Stimulated activated memory B cell treated with anti-CD40 and anti-IgM and Interleukin-4, amounts not matched to agents 10 μg/mL and 1 μg/mL and 100 μg/mL, for 72 hours (primary cell): ENCODE results near the gene NLK.
"Not testable (repeated sequence)": the region's sequence is repeated elsewhere in the genome, so short reads cannot be mapped to it uniquely, and the experiment has no call there.

Experiments
- ATAC-seq: fragments of 150-1000 bp; cut with Tn5 transposase; 2 replicates; pipeline ENCODE4 v1.10.0; 2021
- H3K27ac Mint-ChIP-seq: one replicate; pipeline ENCODE4 v1.8.0; 2022; ENCODE audit warnings: mild to moderate bottlenecking, mixed read lengths
- H3K27me3 Mint-ChIP-seq: one replicate; pipeline ENCODE4 v1.8.0; 2022; ENCODE audit warnings: mixed read lengths
- H3K36me3 Mint-ChIP-seq: one replicate; pipeline ENCODE4 v1.8.0; 2022; ENCODE audit warnings: mixed read lengths
- H3K4me1 Mint-ChIP-seq: one replicate; pipeline ENCODE4 v1.8.0; 2022; ENCODE audit warnings: mixed read lengths
- H3K4me3 Mint-ChIP-seq: one replicate; pipeline ENCODE4 v1.8.0; 2022; ENCODE audit warnings: mild to moderate bottlenecking, moderate library complexity, mixed read lengths
- H3K9me3 Mint-ChIP-seq: one replicate; pipeline ENCODE4 v1.8.0; 2022; ENCODE audit warnings: mixed read lengths

NLK gene

DNA sequence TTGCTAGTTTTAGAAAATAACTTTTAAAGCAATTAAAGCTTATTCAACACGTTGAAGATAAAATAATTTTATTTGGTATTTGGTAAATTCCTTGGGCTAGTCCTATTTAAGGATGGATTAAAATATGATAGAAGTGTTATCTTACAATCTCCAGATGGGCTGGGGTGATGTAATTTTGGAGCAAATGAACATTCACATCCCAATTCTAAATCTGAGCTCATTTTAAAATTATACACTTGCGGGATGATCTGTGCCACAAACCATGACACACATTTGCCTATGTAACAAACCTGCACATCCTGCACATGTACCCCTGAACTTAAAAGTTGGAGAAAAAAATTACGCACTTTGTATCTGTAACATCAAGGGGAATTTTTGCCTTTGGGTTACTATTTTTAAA, 31.5 kb downstream of the NLK start:
- Mint-ChIP-seq H3K9me3 (peaks cover 9% of the 10 kb centered on the region), H3K27ac (no peak overlapping the region), H3K4me3 (no peak overlapping the region), H3K27me3 (no peaks in the 10 kb centered on the region), H3K36me3 (peaks cover 32% of the 10 kb centered on the region), H3K4me1 (peaks cover 60% of the 10 kb centered on the region)
- ATAC-seq, result no peak

DNA sequence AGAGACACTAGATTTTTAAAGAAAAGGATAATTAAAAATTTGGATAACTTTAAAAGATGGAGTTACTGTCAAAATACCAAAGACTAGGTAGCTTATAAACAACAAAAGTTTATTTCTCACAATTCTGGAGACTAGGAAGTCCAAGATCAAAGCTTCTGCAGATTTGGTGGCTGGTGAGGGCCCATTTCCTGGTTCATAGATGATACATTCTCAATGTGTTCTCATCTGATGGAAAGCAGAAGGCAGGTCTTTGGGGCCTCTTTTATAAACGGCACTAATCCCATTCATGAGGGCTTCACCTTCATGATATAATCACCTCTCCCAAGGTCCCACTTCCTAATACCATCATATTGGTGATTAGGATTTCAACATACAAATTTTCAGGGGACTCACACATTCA, 33.7 kb downstream of the NLK start:
- ATAC-seq, result no peak
- no peak overlapping the region for H3K27ac Mint-ChIP-seq
- H3K4me1 Mint-ChIP-seq, result peaks cover 80% of the 10 kb centered on the region
- H3K4me3 Mint-ChIP-seq, result no peak overlapping the region
- H3K36me3 Mint-ChIP-seq, result peaks cover 44% of the 10 kb centered on the region
- peaks cover 9% of the 10 kb centered on the region for H3K9me3 Mint-ChIP-seq
- H3K27me3 Mint-ChIP-seq, result no peaks in the 10 kb centered on the region

DNA sequence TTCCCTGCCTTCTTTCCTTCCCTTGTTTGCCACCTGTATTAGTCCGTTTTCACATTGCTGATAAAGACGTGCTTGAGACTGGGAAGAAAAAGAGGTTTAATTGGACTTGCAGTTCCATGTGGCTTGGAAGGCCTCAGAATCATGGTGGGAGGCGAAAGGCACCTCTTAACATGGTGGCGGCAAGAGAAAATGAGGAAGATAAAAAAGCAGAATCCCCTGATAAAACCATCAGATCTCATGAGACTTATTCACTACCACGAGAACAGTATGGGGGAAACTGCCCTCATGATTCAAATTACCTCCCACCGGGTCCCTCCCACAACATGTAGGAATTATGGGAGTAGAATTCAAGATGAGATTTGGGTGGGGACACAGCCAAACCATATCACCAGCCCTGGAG, 34.7 kb downstream of the NLK start:
- H3K36me3 Mint-ChIP-seq, result peaks cover 34% of the 10 kb centered on the region
- ATAC-seq, H3K4me3 Mint-ChIP-seq, H3K27me3 Mint-ChIP-seq, H3K9me3 Mint-ChIP-seq, H3K27ac Mint-ChIP-seq: not testable (repeated sequence)
- H3K4me1 Mint-ChIP-seq, result peaks cover 76% of the 10 kb centered on the region

DNA sequence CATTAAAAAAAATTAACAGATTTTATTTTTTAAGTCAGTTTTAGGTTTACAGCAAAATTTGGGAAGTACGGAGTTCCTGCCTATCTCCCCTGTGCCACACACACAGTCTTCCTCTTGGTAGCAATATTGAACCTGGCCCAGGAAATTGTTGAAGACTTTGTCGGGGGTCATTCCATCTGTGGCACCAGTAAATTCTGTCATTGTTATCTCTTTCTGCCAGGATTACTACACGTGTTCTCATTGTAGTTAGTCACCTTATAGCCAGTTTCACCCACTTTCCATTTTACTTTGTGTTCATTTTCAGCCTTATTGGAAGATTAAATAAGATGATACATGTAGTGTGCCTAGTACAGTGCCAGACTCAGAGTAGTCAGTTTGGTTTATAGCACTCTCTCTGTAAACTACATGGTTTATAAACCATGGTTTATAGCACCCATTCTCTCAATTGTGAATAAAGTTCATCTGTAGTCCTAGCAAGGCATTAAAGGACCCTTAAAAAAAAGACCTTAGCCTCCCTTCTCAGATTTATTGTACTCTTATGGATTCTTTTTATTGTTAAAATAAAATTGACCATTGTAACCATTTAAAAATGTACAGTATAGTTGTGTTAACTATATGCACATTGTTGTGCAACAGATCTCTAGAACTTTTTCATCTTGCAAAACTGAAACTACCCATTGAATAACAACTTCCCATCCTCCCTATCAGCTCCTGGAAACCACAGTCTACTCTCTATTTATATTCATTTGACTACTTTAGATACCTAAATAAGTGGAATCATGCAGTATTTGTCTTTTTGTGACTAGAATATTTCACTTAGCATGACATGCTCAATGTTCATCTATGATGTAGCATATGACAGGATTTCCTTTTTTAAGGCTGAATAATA, 36.1 kb downstream of the NLK start:
- ATAC-seq, result no peak
- H3K9me3 Mint-ChIP-seq, result peaks cover 3% of the 10 kb centered on the region
- H3K4me1 Mint-ChIP-seq, result peaks cover 68% of the 10 kb centered on the region
- H3K27ac Mint-ChIP-seq, result no peak overlapping the region
- H3K27me3 Mint-ChIP-seq, result no peaks in the 10 kb centered on the region
- H3K4me3 Mint-ChIP-seq, result no peak overlapping the region
- peaks cover 26% of the 10 kb centered on the region for H3K36me3 Mint-ChIP-seq

GRCh38 chr17:28081467-28081866, 39.0 kb downstream of the NLK start:
- Mint-ChIP-seq H3K4me3 (no peak overlapping the region), H3K36me3 (peaks cover 32% of the 10 kb centered on the region), H3K9me3 (peaks cover 3% of the 10 kb centered on the region), H3K27ac (no peak overlapping the region), H3K4me1 (peaks cover 62% of the 10 kb centered on the region), H3K27me3 (no peaks in the 10 kb centered on the region)
- ATAC-seq, result no peak

GRCh38 chr17:28085766-28086165, 43.3 kb downstream of the NLK start:
- Mint-ChIP-seq H3K27me3 (no peaks in the 10 kb centered on the region), H3K9me3 (peaks cover 4% of the 10 kb centered on the region), H3K4me3 (no peak overlapping the region), H3K27ac (no peak overlapping the region), H3K4me1 (peaks cover 51% of the 10 kb centered on the region), H3K36me3 (peaks cover 24% of the 10 kb centered on the region)
- ATAC-seq, result no peak

GRCh38 chr17:28086519-28086918, 44.0 kb downstream of the NLK start:
- peaks cover 4% of the 10 kb centered on the region for H3K9me3 Mint-ChIP-seq
- H3K27ac Mint-ChIP-seq, result no peak overlapping the region
- ATAC-seq, result no peak
- no peaks in the 10 kb centered on the region for H3K27me3 Mint-ChIP-seq
- H3K4me1 Mint-ChIP-seq, result peaks cover 53% of the 10 kb centered on the region
- no peak overlapping the region for H3K4me3 Mint-ChIP-seq
- H3K36me3 Mint-ChIP-seq, result peaks cover 26% of the 10 kb centered on the region

DNA sequence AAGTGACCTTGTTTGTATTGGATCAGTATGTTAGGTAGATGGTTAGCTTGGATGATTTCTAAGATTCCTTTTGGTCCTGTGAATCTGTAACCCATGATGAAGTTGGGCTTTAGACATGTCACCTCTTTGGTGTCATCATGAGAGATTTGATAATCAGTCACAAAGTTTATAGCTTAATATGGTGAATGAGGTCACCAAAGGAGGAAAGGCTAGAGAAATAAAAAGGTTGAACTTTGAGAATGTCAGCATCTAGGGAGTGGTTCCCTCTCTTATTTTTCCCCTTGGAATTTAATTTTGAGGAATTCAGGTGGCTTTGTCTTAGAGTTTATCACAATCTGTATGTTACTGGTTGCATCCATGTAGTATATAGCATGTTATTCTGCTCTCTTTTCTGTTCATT, 45.3 kb downstream of the NLK start:
- peaks cover 51% of the 10 kb centered on the region for H3K4me1 Mint-ChIP-seq
- peaks cover 26% of the 10 kb centered on the region for H3K36me3 Mint-ChIP-seq
- peaks cover 4% of the 10 kb centered on the region for H3K9me3 Mint-ChIP-seq
- no peak overlapping the region for H3K4me3 Mint-ChIP-seq
- no peak for ATAC-seq
- H3K27ac Mint-ChIP-seq, result no peak overlapping the region
- no peaks in the 10 kb centered on the region for H3K27me3 Mint-ChIP-seq

DNA sequence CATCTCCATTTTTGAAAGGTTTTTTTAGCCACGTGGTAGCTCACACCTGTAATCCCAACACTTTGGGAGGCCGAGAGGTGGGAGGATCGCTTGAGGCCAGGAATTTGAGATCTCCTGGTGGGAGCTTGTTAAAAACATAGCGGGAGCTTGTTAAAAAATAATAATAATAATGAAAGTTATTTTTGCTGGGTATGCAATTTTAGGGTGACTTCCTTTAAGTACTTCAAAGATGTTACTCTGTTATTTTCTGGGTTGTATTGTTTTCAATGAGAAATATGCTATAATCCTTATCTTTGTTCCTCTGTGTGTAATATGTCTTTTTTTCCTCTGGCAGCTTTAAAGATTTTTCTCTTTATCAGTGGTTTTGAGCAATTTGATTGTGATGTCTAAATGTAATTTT, 48.1 kb downstream of the NLK start:
- no peak for ATAC-seq
- Mint-ChIP-seq H3K27me3 (no peaks in the 10 kb centered on the region), H3K36me3 (peaks cover 20% of the 10 kb centered on the region), H3K27ac (no peak overlapping the region), H3K9me3 (peaks cover 4% of the 10 kb centered on the region), H3K4me3 (no peak overlapping the region), H3K4me1 (peaks cover 48% of the 10 kb centered on the region)

DNA sequence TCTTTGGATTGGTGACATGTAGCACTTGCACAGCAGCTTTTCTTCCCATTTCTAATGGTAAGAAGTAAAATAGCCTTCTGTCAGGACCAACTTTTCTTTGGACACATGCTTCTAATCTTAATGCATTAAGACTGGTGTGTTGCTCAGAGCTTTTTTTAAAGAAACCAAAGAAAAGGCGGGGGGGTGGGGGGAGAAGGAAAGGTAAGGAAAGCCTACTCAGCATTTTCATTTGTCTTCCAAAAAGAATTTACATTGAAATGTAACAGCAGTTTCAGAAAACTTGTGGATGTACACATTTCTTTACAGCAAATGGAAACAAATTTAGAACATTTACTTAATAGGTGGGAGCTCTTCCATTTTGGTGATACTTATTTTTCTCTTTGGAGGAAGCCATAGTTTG, 49.6 kb downstream of the NLK start:
- ATAC-seq, result no peak
- Mint-ChIP-seq H3K27me3 (no peaks in the 10 kb centered on the region), H3K36me3 (peaks cover 20% of the 10 kb centered on the region), H3K4me3 (no peak overlapping the region), H3K4me1 (peaks cover 56% of the 10 kb centered on the region), H3K27ac (no peak overlapping the region), H3K9me3 (peaks cover 4% of the 10 kb centered on the region)

DNA sequence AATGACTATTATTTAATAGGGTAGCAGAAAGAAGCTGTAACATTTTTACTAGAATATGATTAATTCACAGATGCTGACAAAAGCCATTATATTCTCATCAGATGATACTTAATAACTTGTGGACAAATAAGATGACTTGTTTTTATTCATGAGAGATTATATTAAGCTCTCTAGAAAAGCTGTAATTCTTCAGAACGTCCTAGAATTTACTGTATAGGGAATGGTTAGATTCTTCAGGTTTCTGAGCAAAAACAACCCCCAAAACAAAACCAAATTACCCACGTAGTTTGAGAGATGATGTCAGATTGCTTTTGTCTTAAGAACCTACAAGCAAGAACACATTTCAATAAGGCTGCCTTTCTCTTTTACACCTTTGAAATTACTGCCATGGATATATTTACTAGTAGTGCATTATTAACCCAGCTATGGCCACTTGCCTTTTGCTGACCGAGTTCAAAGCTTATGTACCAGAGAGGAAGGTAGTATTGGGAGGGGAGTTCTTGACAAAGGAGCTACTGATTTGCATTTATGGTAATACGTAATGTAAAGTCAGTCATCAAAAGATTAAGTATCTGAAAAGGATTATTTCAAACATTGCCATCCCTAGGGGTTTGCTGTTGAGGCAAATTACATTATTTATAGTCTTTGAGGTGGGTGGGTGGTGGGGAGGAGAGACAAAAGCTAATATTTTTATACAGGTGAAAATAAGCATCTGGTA, 51.7 kb downstream of the NLK start:
- Mint-ChIP-seq H3K27me3 (no peaks in the 10 kb centered on the region), H3K4me3 (no peak overlapping the region), H3K36me3 (peaks cover 16% of the 10 kb centered on the region), H3K27ac (peak overlapping the region; percentile 19), H3K9me3 (peaks cover 2% of the 10 kb centered on the region), H3K4me1 (peaks cover 58% of the 10 kb centered on the region)
- ATAC-seq, result no peak

GRCh38 chr17:28096756-28097155, 54.3 kb downstream of the NLK start:
- H3K9me3 Mint-ChIP-seq, result no peaks in the 10 kb centered on the region
- no peak overlapping the region for H3K4me3 Mint-ChIP-seq
- H3K4me1 Mint-ChIP-seq, result peaks cover 49% of the 10 kb centered on the region
- no peak overlapping the region for H3K27ac Mint-ChIP-seq
- no peak for ATAC-seq
- H3K27me3 Mint-ChIP-seq, result no peaks in the 10 kb centered on the region
- H3K36me3 Mint-ChIP-seq, result peaks cover 8% of the 10 kb centered on the region

DNA sequence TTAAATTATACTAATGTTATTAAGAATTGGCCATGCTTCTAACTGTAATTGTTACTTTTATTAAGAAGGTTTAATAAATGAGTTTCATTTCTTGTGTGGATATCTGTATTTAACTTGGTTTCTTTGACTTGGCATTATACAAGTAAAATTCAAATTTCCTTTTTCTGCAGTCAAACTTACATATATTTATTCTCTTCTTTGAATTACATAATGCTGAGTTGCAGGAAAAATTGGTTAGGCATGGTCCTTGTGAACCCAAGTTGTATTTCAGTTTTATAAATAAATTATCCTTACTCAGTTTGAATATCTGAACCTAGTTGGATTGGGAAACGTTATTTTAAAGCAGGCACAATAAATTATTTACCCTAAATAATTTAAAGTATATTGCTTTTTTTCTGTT, 54.8 kb downstream of the NLK start:
- peaks cover 46% of the 10 kb centered on the region for H3K4me1 Mint-ChIP-seq
- no peak overlapping the region for H3K4me3 Mint-ChIP-seq
- peaks cover 9% of the 10 kb centered on the region for H3K36me3 Mint-ChIP-seq

GRCh38 chr17:28097901-28098300, 55.4 kb downstream of the NLK start:
- ATAC-seq, result peak; percentile 86
- H3K36me3 Mint-ChIP-seq, result peaks cover 9% of the 10 kb centered on the region
- peak overlapping the region; percentile 62 for H3K4me3 Mint-ChIP-seq
- peak overlapping the region; percentile 69 for H3K27ac Mint-ChIP-seq
- no peaks in the 10 kb centered on the region for H3K9me3 Mint-ChIP-seq
- H3K4me1 Mint-ChIP-seq, result peaks cover 46% of the 10 kb centered on the region
- no peaks in the 10 kb centered on the region for H3K27me3 Mint-ChIP-seq

More for the DNA sequence above, 54.8 kb downstream of the NLK start:
- Mint-ChIP-seq H3K9me3 (no peaks in the 10 kb centered on the region), H3K27me3 (no peaks in the 10 kb centered on the region), H3K27ac (peak overlapping the region; percentile 69)
- ATAC-seq, result no peak

DNA sequence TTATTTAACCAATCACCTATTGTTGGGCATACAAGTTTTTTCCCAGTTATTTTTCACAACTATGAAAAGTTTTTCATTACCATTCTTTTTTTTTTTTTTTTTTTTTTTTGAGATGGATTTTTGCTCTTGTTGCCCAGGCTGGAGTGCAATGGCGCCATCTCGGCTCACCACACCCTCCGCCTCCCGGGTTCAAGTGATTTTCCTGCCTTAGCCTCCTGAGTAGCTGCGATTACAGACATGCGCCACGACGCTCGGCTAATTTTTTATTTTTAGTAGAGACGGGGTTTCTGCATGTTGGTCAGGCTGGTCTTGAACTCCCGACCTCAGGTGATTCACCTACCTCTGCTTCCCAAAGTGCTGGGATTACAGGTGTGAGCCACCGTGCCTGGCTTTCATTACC, 56.1 kb downstream of the NLK start:
- not testable (repeated sequence) for H3K9me3 Mint-ChIP-seq, H3K4me3 Mint-ChIP-seq, H3K36me3 Mint-ChIP-seq, ATAC-seq, H3K27ac Mint-ChIP-seq, H3K27me3 Mint-ChIP-seq
- peaks cover 46% of the 10 kb centered on the region for H3K4me1 Mint-ChIP-seq

DNA sequence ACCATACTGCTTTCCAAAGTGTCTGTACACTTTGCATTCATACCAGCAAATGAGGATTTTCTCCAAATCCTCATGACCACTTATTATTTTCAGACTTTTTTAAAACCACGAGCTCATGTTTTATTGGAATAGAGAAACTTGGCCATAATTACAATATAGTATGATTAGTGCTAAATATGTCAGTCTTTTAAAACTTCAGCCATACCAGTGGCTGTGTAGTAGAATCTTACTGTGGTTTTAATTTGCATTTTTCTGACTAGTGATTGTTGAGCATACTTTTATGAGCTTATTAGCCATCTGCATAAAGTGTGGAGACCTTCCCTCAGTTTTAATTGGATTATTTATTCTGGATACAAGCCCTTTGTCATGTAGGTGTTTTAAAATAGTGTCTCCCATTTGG, 57.8 kb downstream of the NLK start:
- Mint-ChIP-seq H3K27me3 (no peaks in the 10 kb centered on the region), H3K27ac (no peak overlapping the region), H3K4me1 (peaks cover 30% of the 10 kb centered on the region), H3K4me3 (no peak overlapping the region), H3K36me3 (peaks cover 9% of the 10 kb centered on the region), H3K9me3 (no peaks in the 10 kb centered on the region)
- ATAC-seq, result no peak
